ENCODE data around the gene NRG2.

DNA sequence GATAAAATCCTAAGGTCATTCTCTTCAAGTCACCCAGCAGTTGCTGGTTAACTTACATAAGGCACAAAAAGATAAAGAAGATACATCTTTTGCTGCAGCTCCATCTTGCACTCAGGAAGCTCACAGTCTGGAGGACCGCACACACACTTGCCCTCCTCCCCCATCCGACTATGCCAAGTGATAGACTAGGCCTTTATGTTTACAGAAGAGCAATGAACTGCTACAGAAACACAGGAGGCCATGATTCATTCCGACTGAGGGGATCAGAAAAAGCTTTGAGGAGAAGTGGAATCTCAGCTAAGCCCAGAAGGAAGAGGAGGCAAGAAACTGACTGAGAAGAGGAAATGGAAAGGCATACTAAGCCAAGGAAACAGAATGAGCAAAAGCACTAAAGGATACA is 17.4 kb downstream of the NRG2 start:
- TF ChIP-seq EZH2phosphoT487 (IDR thresholded peaks at IDR 0.05; ENCODE audit: insufficient read depth, low read depth) (no peak), EZH2 (IDR thresholded peaks at IDR 0.05; ENCODE audit: insufficient read depth, poor library complexity, severe bottlenecking) (no peak)
